Testis (tissue), 3 donors: Measurements from ENCODE around the gene SSBP3. TPM values are rescaled to one million over a fixed set of nuclear protein-coding genes. Genes with fewer than 3 reads are reported as not detected.
A peak's percentile ranks its signal among the peaks of the same experiment; 100 is the strongest.

Source experiments
- DNase-seq: peaks from one replicate; pipeline ENCODE4 v3.0.0-alpha.2; 2019
- H3K27ac ChIP-seq, 2 donors: fragments of 200-600 bp; sonication (generic); one replicate each; pipeline ENCODE4 v1.5.1; 2019
- H3K27me3 ChIP-seq: fragments of 200-600 bp; sonication (generic); one replicate; pipeline ENCODE4 v1.5.1; 2019
- H3K36me3 ChIP-seq: fragments of 200-600 bp; sonication (generic); one replicate; pipeline ENCODE4 v1.5.1; 2017; ENCODE audit warnings: low read depth; ENCODE audit errors: missing control alignments
- H3K4me1 ChIP-seq: fragments of 200-600 bp; sonication (generic); one replicate; pipeline ENCODE4 v1.5.1; 2019
- H3K4me3 ChIP-seq, 2 donors: fragments of 200-600 bp; sonication (generic); one replicate each; pipeline ENCODE4 v1.5.1; 2017 to 2019
- H3K9me3 ChIP-seq: fragments of 200-600 bp; sonication (generic); one replicate; pipeline ENCODE4 v1.5.1; 2017
- POLR2A ChIP-seq: fragments of 450-650 bp; IDR thresholded peaks from one replicate; pipeline ENCODE4 v1.6.1; 2017; ENCODE audit warnings: antibody characterized with exemption, mild to moderate bottlenecking, moderate library complexity
- WGBS, 2 donors: methylation state at CpG; one replicate each; pipeline ENCODE4 v1.1.5; 2018; 5-methylcytosine and 5-hydroxymethylcytosine counted together
- intact Hi-C: fragments of 100-400 bp; cut with DNase I; formaldehyde crosslinking; loops from one replicate; pipeline ENCODE4 v1.15.1; 2023; ENCODE audit warnings: low total_unique reads
- polyA plus RNA-seq: library from polyadenylated mRNA; stranded (reverse); fragments of 350-450 nt; fragmentation: Illumina TruSeq; extraction: RNeasy Lipid Tissue Mini Kit (QIAGEN cat#74804); gene quantifications from one replicate; pipeline ENCODE4 v1.2.3, GENCODE V29; 2014; ENCODE audit warnings: low read depth, low replicate concordance; ENCODE audit not compliant: insufficient read depth
- total RNA-seq, 2 donors: library from RNA; depleted of rRNA; stranded (reverse); fragments of >200 nt; gene quantifications; one replicate each; pipeline ENCODE4 v1.2.3, GENCODE V29; 2016
- TF ChIP-seq, protein P1 (sequence below), 3 experiments: fragments of 450-650 bp in 2 of 3; fragments of 200-600 bp in 1 of 3; sonication (generic) in 1 of 3; IDR thresholded peaks; one replicate each; pipeline ENCODE4 v1.5.1; 2016 to 2019; ENCODE audit warnings: antibody characterized with exemption in 3 of 3, mild to moderate bottlenecking in 2 of 3, moderate library complexity in 1 of 3

The SSBP3 gene
- total and polyA plus RNA-seq, 3 donors from 2014 or later, result 88.8 to 99.0 (median 91.6) TPM

GRCh38 chr1:54207287-54207686 is 198.9 kb downstream of the SSBP3 start:
- no peaks in the 10 kb centered on the region for H3K9me3 ChIP-seq
- 73 to 94% methylated on average over 1 of the region's 1 CpG for WGBS, 2 donors
- intact Hi-C loops, result no loop called here

DNA sequence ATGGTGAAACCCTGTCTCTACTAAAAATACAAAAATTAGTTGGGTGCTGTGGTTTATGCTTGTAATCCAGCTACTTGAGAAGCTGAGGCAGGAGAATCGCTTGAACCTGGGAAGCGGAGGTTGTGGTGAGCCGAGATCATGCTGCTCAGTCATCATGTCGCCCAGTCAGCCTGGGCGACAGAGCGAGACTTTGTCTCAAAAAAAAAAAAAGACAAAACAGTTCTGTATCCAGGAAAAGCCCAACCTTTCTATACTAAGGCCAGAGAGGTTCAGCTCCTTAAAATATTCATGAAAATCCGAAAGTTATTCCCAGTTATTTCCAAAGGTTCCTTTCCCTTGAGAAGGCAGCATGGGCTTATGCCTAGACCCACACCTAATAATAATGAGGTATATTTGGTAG is 202.0 kb downstream of the SSBP3 start:
- TF ChIP-seq POLR2A, result no peak
- TF ChIP-seq, protein P1, sequence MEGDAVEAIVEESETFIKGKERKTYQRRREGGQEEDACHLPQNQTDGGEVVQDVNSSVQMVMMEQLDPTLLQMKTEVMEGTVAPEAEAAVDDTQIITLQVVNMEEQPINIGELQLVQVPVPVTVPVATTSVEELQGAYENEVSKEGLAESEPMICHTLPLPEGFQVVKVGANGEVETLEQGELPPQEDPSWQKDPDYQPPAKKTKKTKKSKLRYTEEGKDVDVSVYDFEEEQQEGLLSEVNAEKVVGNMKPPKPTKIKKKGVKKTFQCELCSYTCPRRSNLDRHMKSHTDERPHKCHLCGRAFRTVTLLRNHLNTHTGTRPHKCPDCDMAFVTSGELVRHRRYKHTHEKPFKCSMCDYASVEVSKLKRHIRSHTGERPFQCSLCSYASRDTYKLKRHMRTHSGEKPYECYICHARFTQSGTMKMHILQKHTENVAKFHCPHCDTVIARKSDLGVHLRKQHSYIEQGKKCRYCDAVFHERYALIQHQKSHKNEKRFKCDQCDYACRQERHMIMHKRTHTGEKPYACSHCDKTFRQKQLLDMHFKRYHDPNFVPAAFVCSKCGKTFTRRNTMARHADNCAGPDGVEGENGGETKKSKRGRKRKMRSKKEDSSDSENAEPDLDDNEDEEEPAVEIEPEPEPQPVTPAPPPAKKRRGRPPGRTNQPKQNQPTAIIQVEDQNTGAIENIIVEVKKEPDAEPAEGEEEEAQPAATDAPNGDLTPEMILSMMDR (IDR thresholded peaks at IDR 0.05), result no peak
- Histone ChIP-seq H3K36me3 (no peaks in the 10 kb centered on the region), H3K4me3 (no peak overlapping the region), H3K9me3 (no peaks in the 10 kb centered on the region), H3K27me3 (no peaks in the 10 kb centered on the region), H3K4me1 (peaks cover 15% of the 10 kb centered on the region), H3K27ac (no peak overlapping the region)
- WGBS, 2 donors, result 75 to 80% methylated on average over 7 of the region's 7 CpGs
- DNase-seq, result no peak
- intact Hi-C loops, result no loop called here

More at GRCh38 chr1:54207287-54207686, 198.9 kb downstream of the SSBP3 start:
- Histone ChIP-seq H3K36me3 (peaks cover 6% of the 10 kb centered on the region), H3K27me3 (no peaks in the 10 kb centered on the region), H3K4me1 (no peaks in the 10 kb centered on the region), H3K27ac (no peak overlapping the region), H3K4me3 (no peak overlapping the region)
- TF ChIP-seq, protein P1 (IDR thresholded peaks at IDR 0.05), result no peak
- TF ChIP-seq POLR2A, result no peak
- DNase-seq, result no peak

GRCh38 chr1:54200519-54200997 is 205.6 kb downstream of the SSBP3 start:
- TF ChIP-seq, protein P1 (IDR thresholded peaks at IDR 0.05), result no peak
- no peak for TF ChIP-seq POLR2A
- H3K27ac ChIP-seq, result peak overlapping the region; percentile 71 to 79
- peak overlapping the region; percentile 72 to 94 for H3K4me3 ChIP-seq
- H3K36me3 ChIP-seq, result no peaks in the 10 kb centered on the region
- intact Hi-C loops, result no loop called here
- no peaks in the 10 kb centered on the region for H3K27me3 ChIP-seq
- peaks cover 16% of the 10 kb centered on the region for H3K4me1 ChIP-seq
- H3K9me3 ChIP-seq, result no peaks in the 10 kb centered on the region
- DNase-seq, result no peak
- 0 to 1% methylated on average over 6 to 15 of the region's 15 CpGs for WGBS, 2 donors

DNA sequence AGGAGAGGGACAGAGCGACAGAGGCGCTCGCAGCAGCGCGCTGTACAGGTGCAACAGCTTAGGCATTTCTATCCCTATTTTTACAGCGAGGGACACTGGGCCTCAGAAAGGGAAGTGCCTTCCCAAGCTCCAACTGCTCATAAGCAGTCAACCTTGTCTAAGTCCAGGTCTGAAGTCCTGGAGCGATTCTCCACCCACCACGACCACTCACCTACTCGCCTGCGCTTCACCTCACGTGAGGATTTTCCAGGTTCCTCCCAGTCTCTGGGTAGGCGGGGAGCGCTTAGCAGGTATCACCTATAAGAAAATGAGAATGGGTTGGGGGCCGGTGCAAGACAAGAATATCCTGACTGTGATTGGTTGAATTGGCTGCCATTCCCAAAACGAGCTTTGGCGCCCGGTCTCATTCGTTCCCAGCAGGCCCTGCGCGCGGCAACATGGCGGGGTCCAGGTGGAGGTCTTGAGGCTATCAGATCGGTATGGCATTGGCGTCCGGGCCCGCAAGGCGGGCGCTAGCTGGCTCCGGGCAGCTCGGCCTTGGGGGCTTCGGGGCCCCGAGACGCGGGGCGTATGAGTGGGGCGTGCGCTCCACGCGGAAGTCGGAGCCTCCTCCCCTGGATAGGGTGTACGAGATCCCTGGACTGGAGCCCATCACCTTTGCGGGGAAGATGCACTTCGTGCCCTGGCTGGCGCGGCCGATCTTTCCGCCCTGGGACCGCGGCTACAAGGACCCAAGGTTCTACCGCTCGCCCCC is 206.3 kb downstream of the SSBP3 start, which contains the start of the genes CYB5RL and MRPL37:
CYB5RL (minus strand) TSS at position 266 of the 754 bp plus-strand sequence. CDS start 4,414 bp downstream, outside the sequence.
MRPL37 (plus strand) TSS at position 403 of the 754 bp plus-strand sequence; CDS start at position 480, 77 bp downstream.
- Histone ChIP-seq H3K9me3 (no peaks in the 10 kb centered on the region), H3K4me3 (peak within 1 kb of the TSS; percentile 72 to 94), H3K36me3 (no peaks in the 10 kb centered on the region), H3K27me3 (no peaks in the 10 kb centered on the region), H3K27ac (peak within 1 kb of the TSS; percentile 71 to 79), H3K4me1 (peaks cover 16% of the 10 kb centered on the region)
- 0 to 1% methylated on average over 29 to 51 of the region's 51 CpGs for WGBS, 2 donors
- TF ChIP-seq, protein P1 (IDR thresholded peaks at IDR 0.05), result peak in 1 of 3 experiments; percentile 22
- no peak for TF ChIP-seq POLR2A
- intact Hi-C loops, result no loop called here
- DNase-seq, result peak; percentile 98
